HS-27A (cell line): ENCODE measurements around the gene APOL2.
"Not testable (repeated sequence)": the region's sequence is repeated elsewhere in the genome, so short reads cannot be mapped to it uniquely, and the experiment has no call there.

Source experiments
- DNase-seq: peaks from one replicate; pipeline ENCODE4 v3.0.0-alpha.2; 2012; ENCODE audit warnings: low read depth, missing footprints

Gene APOL2

DNA sequence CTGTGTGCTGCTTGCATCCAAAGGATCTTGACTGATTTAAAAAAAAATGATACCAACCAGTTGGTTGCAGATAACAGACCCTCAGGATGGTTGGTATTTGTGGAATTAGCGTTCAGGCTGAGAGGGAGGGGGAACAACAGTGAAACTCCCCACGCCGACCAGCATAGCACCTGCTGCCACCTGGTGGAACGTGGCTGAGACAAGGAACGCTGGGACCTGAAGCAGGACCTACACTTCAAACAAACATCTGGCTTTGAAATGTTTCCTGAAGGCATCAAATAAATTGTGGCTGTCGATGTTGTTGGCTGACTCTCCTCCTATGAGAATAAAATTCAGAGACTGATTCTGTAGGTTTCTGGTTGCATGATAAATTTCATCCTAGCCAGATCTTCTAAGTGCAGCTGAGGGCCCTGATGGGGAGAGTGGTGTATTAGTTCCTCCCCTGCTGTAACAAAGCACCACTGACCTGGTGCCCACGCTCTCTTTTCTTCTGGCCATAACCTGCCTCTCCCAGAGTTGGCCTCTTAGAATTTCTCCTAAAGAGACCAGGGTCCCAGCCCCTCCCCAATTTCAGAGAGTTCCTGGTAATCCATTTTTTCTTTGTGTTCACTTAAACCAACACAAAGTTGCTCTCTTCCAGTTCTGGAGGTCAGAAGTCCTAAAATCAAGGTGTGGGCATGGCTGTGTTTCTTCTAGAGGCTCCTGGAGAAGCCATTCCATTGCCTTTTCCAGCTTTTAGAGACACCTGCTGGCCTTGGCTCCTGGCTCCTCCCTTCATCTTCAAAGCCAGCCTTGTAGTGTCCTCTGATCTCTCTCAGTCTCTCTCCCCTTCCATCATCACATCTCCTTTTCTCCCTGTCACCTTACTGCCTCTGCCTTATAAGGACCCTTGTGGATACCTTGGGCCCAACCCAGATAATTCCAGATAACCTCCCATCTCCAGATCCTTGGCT is 17.3 kb downstream of the APOL2 start:
- no peak for DNase-seq

DNA sequence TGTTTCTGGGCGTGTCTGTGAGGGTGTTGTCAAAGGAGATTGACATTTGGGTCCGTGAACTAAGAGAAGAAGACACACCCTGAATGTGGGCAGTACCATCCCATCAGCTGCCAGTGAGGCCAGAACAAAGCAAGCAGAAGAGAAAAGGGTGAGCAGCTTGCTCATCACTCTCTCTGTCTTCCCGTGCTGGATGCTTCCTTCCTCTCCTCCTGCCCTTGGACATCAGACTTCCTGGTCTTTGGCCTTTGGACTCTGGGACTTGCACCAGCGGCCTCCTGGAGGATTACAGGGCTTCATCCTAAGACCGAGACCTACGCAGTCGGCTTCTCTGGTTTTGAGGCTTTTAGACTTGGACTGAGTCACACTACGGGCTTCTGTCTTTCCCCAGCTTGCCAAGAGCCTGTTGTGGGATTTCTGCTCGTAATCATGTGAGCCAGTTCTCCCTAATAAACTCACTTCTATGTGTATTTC is 18.8 kb downstream of the APOL2 start:
- DNase-seq, result no peak

DNA sequence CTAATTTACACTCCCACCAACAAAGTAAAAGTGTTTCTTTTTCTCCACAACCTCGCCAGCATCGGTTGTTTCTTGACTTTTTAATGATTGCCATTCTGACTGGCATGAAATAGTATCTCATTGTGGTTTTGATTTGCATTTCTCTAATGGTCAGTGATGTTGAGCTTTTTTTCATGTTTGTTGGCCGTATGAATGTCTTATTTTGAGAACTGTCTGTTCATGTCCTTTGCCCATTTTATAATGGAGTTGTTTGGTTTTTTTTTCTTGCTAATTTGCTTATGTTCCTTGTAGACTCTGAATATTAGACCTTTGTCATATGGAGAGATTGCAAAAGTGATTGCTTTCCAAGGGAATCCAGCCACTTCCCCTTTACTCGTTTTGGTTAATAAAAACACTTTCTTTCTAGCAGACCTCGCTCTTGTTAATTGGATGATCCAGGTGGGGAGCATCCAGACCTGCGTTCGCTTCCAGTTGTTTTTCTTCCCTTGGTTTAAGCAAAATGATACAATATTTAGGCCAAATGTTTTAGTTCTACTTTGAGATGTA is 20.6 kb downstream of the APOL2 start:
- DNase-seq, result no peak

- DNase-seq, result no peak
Observed at GRCh38 chr22:36215981-36216380, 23.3 kb downstream of the APOL2 start.

GRCh38 chr22:36213586-36213985 is 25.7 kb downstream of the APOL2 start:
- DNase-seq, result no peak

DNA sequence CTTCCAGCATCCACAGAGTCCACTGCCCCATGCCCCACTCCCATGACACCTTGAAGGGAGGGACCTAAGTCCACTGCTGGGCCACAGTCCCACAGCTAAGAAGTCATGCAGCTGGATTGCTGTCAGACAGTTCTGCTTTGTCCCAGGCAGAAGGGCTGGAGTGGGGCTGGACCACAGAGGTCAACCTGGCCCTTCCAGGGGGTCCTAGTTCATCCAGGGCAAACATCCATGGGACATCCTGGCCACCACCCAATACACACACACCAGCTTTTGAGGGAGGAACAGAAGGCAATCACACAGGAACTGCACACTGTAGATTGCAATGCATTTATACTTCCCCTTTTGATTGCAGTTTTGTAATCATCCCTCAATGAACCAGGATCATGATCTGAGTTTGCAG is 26.4 kb downstream of the APOL2 start:
- DNase-seq, result no peak

GRCh38 chr22:36211237-36211861 is 28.0 kb downstream of the APOL2 start:
- DNase-seq, result no peak

- no peak for DNase-seq
Observed at GRCh38 chr22:36210224-36210623, 29.1 kb downstream of the APOL2 start.

DNA sequence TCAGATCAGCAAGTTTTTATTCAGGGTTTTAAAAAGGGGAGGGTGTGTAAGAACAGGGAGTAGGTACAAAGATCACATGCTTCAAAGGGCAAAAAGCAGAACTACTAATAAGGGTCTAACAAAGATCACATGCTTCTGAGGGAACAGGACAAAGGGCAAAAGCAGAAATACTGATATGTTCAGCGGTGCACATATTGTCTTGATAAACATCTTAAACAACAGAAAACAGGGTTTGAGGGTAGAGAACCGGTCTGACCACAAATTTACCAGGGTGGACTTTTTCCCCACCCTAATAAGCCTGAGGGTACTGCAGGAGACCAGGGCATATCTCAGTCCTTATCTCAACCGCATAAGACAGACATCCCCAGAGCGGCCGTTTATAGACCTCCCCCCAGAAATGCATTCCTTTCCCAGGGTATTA is 29.8 kb downstream of the APOL2 start:
- not testable (repeated sequence) for DNase-seq

GRCh38 chr22:36208914-36209313 is 30.4 kb downstream of the APOL2 start:
- no peak for DNase-seq

DNA sequence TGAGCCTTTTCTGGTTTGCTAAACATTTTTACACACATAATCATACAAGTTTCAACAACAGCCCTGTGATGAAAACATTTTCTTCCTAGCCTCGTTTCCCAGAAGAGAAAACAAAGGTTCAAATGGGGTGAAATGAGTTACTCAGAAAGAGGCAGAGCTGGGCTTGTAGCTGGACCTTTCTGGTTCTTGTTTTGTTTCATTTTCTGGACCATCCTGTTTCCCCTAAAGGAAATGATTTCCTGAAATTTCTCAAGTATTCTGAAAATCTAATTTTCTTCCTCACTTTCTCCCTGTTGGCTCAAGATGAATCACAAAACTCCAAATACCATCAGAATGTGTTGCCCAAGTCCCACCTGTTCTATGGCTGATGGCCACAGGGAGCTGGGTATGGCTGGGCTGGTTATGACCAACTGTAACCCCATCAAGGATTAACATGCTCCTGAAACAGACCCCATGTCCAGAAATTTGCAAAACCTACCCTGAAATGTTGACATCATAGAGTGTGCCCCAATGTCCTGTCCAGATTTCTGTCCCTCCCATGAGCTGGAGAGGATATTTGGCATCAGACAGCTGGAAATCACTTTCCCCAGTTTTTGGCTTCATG is 31.1 kb downstream of the APOL2 start:
- DNase-seq, result no peak

- no peak for DNase-seq
Observed at GRCh38 chr22:36206255-36206654, 33.1 kb downstream of the APOL2 start.

- not testable (repeated sequence) for DNase-seq
Observed at GRCh38 chr22:36205573-36205972, 33.8 kb downstream of the APOL2 start.

- DNase-seq, result no peak
Observed at GRCh38 chr22:36204632-36205015, 34.7 kb downstream of the APOL2 start.

DNA sequence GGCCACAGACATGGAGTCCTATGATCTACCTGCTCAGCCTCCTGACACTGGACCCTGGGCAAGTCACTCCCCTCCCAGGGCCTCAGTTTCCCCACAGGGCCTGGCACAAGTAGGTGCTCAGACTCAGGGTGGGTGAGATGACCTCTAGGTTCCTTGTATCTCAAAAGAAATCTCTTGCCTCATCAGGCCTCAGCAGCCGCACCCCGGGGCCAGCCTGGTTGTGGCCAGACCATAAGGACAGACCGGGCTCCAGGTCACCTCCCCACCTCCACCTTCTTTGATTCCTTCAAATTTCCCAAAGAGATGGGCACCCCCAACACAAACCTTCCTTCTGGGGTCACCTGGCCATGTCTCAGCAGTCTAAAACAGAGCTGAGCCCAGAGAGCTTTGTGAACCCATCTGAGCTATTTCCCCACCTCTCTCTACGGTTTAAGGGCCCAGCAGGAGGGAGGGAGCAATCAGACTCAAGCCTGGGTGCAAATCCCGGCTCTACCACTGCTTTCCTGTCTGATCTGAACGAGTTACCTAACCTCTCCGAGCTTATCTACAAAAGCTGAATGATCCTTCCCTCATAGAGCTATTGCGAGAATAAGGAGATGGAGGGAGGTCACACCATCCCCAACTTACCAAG is 35.2 kb downstream of the APOL2 start:
- no peak for DNase-seq

- not testable (repeated sequence) for DNase-seq
Observed at GRCh38 chr22:36203441-36203840, 35.9 kb downstream of the APOL2 start.

DNA sequence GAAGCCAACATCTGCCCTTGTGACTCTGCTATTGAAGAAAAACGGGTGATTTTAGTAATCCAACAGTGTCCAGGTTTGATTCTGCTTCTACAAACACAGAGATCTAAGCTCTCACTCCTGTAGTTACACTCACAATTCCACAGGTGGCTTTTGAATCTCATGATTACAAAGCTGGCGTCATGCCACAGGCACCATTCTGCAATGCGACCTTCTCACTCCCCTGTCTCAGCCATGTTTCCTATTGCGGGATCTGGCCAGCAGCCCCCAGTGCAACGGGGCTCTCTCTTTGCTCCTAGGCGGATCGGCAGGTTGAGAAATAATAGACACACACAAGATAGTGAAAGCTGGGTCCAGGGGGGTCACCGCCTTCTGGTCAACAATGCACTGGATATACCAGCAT is 36.4 kb downstream of the APOL2 start:
- not testable (repeated sequence) for DNase-seq

- no peak for DNase-seq
Observed at GRCh38 chr22:36201630-36202319, 37.6 kb downstream of the APOL2 start, which contains the start of gene APOL4. Gene APOL4, minus strand, starts transcription at chr22:36201809. Its CDS starts 75 bp downstream, at chr22:36201734.

- not testable (repeated sequence) for DNase-seq
Observed at GRCh38 chr22:36201025-36201424, 38.3 kb downstream of the APOL2 start.

DNA sequence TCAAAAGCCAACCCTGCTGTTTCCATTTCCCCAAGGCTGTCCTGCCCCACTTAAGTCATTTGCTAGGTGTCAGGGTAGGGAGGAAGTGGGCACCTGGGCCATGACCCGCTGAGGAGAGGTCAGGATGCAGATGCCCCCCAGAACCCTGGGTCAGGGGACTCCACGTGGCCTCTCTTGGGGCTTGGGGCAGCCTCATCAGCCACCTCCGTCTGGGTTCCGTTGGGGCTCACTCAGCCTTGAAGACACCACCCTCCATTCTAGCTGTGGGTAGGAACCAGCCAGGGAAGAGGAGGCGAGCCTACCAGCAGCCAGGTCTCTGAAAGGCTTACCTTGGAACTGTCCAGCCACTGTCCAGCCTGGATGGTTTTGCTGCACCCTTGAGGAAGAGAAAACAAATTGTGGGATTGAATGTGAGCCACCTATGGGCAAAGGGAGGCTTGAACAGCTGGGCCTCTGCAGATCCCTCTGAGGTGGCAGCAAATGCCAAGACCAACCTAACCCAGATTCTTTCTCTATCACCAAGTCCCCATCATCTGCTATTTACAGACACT is 40.3 kb downstream of the APOL2 start:
- DNase-seq, result no peak

GRCh38 chr22:36198536-36198935 is 40.8 kb downstream of the APOL2 start:
- no peak for DNase-seq
